ENCODE data around the gene RPS4Y1.
A peak's percentile ranks its signal among the peaks of the same experiment; 100 is the strongest.

Gene RPS4Y1

GRCh38 chrY:2883561-2883960 is 42.2 kb downstream of the RPS4Y1 start:
- no peak for DNase-seq (ENCODE audit: low read depth)

GRCh38 chrY:2885880-2886279 is 44.5 kb downstream of the RPS4Y1 start:
- DNase-seq (ENCODE audit: low read depth), result no peak

DNA sequence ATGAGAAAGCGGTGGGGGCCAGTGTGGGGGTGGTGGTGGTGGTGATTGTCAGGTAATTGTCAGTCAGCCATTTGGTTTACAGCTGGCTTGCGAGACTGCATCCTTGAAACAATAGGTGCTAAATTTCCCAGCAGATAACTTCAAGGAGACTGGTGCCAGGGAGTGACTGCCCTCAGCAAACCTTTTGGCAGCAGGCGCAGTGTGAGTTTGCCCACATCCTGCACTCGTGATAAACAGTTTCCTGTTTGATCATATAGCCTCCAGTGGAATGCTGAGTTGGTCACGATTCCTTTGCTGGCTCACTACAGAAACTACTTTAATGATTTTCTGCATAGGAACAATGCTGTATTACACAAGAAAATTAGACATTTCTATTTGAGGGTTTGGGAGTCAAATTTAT is 46.0 kb downstream of the RPS4Y1 start:
- DNase-seq (ENCODE audit: low read depth), result no peak

GRCh38 chrY:2887955-2888354 is 46.6 kb downstream of the RPS4Y1 start:
- no peak for DNase-seq (ENCODE audit: low read depth)

DNA sequence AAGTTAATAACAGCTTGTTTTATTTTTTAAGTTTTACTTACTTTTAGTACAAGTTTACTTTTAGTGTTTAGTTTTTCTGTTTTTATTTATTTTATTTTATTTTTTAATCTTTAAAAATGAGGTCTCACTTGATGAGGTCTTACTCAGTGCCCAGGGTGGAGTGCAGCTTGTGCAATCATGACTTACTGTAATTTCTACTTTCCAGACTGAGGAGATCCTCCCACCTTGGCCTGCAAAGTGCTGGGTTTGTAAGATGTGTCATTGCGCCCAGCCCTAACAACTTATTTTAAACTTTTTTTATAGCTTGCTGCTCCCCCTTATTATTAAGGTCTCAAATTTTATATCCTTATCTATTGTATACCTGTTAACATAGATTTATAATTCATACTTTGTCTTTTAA is 52.1 kb downstream of the RPS4Y1 start:
- no peak for DNase-seq (ENCODE audit: low read depth)

DNA sequence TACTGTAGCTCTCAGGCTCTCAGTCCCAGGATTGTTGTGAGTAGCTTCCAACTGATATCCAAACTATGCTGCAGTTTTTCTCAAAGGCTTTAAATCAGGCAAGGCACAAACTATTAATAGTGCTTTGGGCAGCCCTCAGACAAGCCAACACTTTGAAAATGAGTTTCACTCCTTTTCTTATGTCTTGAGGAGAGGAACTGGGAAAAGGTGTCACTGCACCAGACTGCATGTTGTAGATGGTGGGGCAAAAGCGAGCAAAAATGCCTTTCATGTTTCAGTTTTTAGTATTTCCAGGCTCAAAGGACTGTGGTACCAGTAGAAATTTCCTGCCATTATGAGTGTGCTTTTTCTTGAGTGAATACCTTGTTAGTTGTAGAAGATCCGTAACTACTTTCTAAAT is 54.6 kb downstream of the RPS4Y1 start:
- DNase-seq (ENCODE audit: low read depth), result no peak

DNA sequence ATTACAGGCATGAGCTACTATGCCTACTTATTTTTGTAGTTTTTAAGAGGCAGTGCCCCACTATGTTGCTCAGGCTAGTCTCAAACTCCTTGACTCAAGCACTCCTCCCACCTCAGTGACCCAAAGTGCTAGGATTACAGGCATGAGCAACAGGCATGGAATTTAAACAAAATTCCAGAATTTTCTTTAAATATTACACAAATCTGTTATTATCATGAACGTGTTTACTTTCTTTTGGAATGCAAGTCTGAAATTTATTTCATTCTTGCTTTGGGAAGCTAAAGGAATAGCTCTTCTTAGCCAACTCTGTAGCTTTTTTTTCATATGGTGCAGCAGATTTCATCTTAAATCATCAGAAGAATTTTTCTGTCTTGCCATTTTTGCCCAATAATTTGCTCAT is 66.0 kb downstream of the RPS4Y1 start:
- DNase-seq (ENCODE audit: low read depth), result no peak

GRCh38 chrY:2913066-2913815 is 71.8 kb downstream of the RPS4Y1 start:
- peak; percentile 9 for DNase-seq (ENCODE audit: low read depth)

Data from stimulated activated CD4-positive, alpha-beta T cell treated with anti-CD3 and anti-CD28 coated beads, Interleukin-2, amount 100 ng/mL, for 4 hours (primary cell).